ENCODE measurements around the gene VASP. TPM values are rescaled to one million over a fixed set of nuclear protein-coding genes. Genes with fewer than 3 reads are reported as not detected.

Gene VASP
- total RNA-seq (2022; extraction: Qiagen RNA extraction) = 226 to 268 TPM (median 254 TPM) in 5 replicates

GRCh38 chr19:45506989-45507871 lies at the start of gene VASP:
TSS of gene VASP (plus strand) at chr19:45507479. CDS start at chr19:45507772, 293 bp downstream.

GRCh38 chr19:45467456-45468158 lies 39.7 kb upstream of the VASP start, which contains the start of gene FOSB:
TSS of gene FOSB (plus strand) at chr19:45467996. CDS start at chr19:45468587, 591 bp downstream.

GRCh38 chr19:45498411-45499195 lies 8.7 kb upstream of the VASP start, which contains the start of gene PPM1N:
TSS of gene PPM1N (plus strand) at chr19:45498443. CDS start at chr19:45498473, 30 bp downstream.

Other genes with a start within 250 kb of the VASP start
- 0.08 to 0.09 TPM in 2 of 5 replicates, not detected in the others for gene CKM, start 184.6 kb upstream of the VASP start, total RNA-seq (2022; extraction: Qiagen RNA extraction)
- 0.62 to 1.3 TPM (median 1.1 TPM) in 5 replicates for gene KLC3, start 166.7 kb upstream of the VASP start, total RNA-seq (2022; extraction: Qiagen RNA extraction)
- gene ERCC2, start 136.9 kb upstream of the VASP start, total RNA-seq (2022; extraction: Qiagen RNA extraction) = 9.5 to 13.9 TPM (median 12.7 TPM) in 5 replicates
- gene PPP1R13L, start 102.4 kb upstream of the VASP start, total RNA-seq (2022; extraction: Qiagen RNA extraction) = 32.4 to 52.2 TPM (median 43.0 TPM) in 5 replicates
- gene POLR1G, start 100.8 kb upstream of the VASP start, total RNA-seq (2022; extraction: Qiagen RNA extraction) = 41.3 to 57.6 TPM (median 55.5 TPM) in 5 replicates
- 149 to 178 TPM (median 171 TPM) in 5 replicates for gene ERCC1, start 83.6 kb upstream of the VASP start, total RNA-seq (2022; extraction: Qiagen RNA extraction)
- gene FOSB, start 39.5 kb upstream of the VASP start, total RNA-seq (2022; extraction: Qiagen RNA extraction) = 8.6 to 13.4 TPM (median 11.1 TPM) in 5 replicates
- 10.8 to 17.9 TPM (median 13.1 TPM) in 5 replicates for gene RTN2, start 10.4 kb upstream of the VASP start, total RNA-seq (2022; extraction: Qiagen RNA extraction)
- gene PPM1N, start 9.0 kb upstream of the VASP start, total RNA-seq (2022; extraction: Qiagen RNA extraction) = 6.0 to 7.2 TPM (median 6.8 TPM) in 5 replicates
- gene OPA3, start 77.3 kb downstream of the VASP start, total RNA-seq (2022; extraction: Qiagen RNA extraction) = 11.7 to 21.3 TPM (median 20.2 TPM) in 5 replicates
- gene GPR4, start 94.7 kb downstream of the VASP start, total RNA-seq (2022; extraction: Qiagen RNA extraction) = 0.25 to 0.58 TPM (median 0.36 TPM) in 5 replicates
- 19.7 to 25.5 TPM (median 24.2 TPM) in 5 replicates for gene EML2, start 131.9 kb downstream of the VASP start, total RNA-seq (2022; extraction: Qiagen RNA extraction)
- 1.4 to 4.1 TPM (median 2.4 TPM) in 5 replicates for gene GIPR, start 160.7 kb downstream of the VASP start, total RNA-seq (2022; extraction: Qiagen RNA extraction)
- gene SNRPD2, start 184.5 kb downstream of the VASP start, total RNA-seq (2022; extraction: Qiagen RNA extraction) = 660 to 1,062 TPM (median 681 TPM) in 5 replicates
- gene QPCTL, start 185.2 kb downstream of the VASP start, total RNA-seq (2022; extraction: Qiagen RNA extraction) = 7.4 to 8.9 TPM (median 8.4 TPM) in 5 replicates
- 7.0 to 12.9 TPM (median 10.9 TPM) in 5 replicates for gene FBXO46, start 223.4 kb downstream of the VASP start, total RNA-seq (2022; extraction: Qiagen RNA extraction)
- gene MEIOSIN, start 226.0 kb downstream of the VASP start, total RNA-seq (2022; extraction: Qiagen RNA extraction) = 0.02 to 0.09 TPM (median 0.05 TPM) in 5 replicates

Measured in A549 treated with dexamethasone at 1 μM for 4 hours (cell line).